H9 (cell line): ENCODE measurements around the gene LMX1A. TPM values are rescaled to one million over a fixed set of nuclear protein-coding genes. Genes with fewer than 3 reads are reported as not detected.

Experiments used
- DNase-seq: peaks from one replicate; pipeline ENCODE4 v3.0.0-alpha.2; 2017
- H2AFZ ChIP-seq: one replicate; pipeline ENCODE4 v1.6.1; 2013; ENCODE audit warnings: mild to moderate bottlenecking, low read length, control low read depth, moderate library complexity
- H2AK5ac ChIP-seq: 2 replicates; pipeline ENCODE4 v1.6.1; 2013; ENCODE audit warnings: low read length, control low read depth, mixed read lengths; ENCODE audit not compliant: insufficient read length
- H2BK120ac ChIP-seq: one replicate; pipeline ENCODE4 v1.6.1; 2013; ENCODE audit warnings: low read depth, mild to moderate bottlenecking, low read length, control low read depth, inconsistent platforms; ENCODE audit not compliant: poor library complexity, severe bottlenecking
- H2BK12ac ChIP-seq: 2 replicates; pipeline ENCODE4 v1.6.1; 2013; ENCODE audit warnings: low read length, control low read depth, mixed read lengths, low read depth; ENCODE audit not compliant: insufficient read length
- H2BK15ac ChIP-seq: 2 replicates; pipeline ENCODE4 v1.6.1; 2013; ENCODE audit warnings: low read depth, low read length, control low read depth
- H2BK20ac ChIP-seq: one replicate; pipeline ENCODE4 v1.6.1; 2013; ENCODE audit warnings: low read depth, mild to moderate bottlenecking, low read length, control low read depth, inconsistent platforms; ENCODE audit not compliant: poor library complexity, severe bottlenecking
- H2BK5ac ChIP-seq: 2 replicates; pipeline ENCODE4 v1.6.1; 2013; ENCODE audit warnings: low read length, control low read depth, mixed read lengths; ENCODE audit not compliant: insufficient read length
- H3K14ac ChIP-seq: 2 replicates; pipeline ENCODE4 v1.6.1; 2013; ENCODE audit warnings: low read length, control low read depth; ENCODE audit not compliant: insufficient read depth
- H3K18ac ChIP-seq: 2 replicates; pipeline ENCODE4 v1.6.1; 2013; ENCODE audit warnings: low read depth, mild to moderate bottlenecking, mixed read lengths, low read length, control low read depth; ENCODE audit not compliant: insufficient read length
- H3K23ac ChIP-seq: 2 replicates; pipeline ENCODE4 v1.6.1; 2013; ENCODE audit warnings: low read length, control low read depth, mixed read lengths, low read depth; ENCODE audit not compliant: insufficient read length
- H3K23me2 ChIP-seq: 2 replicates; pipeline ENCODE4 v1.6.1; 2013; ENCODE audit warnings: low read depth, mild to moderate bottlenecking, mixed read lengths, low read length, control low read depth; ENCODE audit not compliant: insufficient read length, poor library complexity, severe bottlenecking
- H3K27ac ChIP-seq: 2 replicates; pipeline ENCODE4 v1.5.1; 2013; ENCODE audit warnings: low read length, control low read depth, mixed read lengths, low read depth; ENCODE audit not compliant: insufficient read length
- H3K27me3 ChIP-seq: 2 replicates; pipeline ENCODE4 v1.6.1; 2013; ENCODE audit warnings: low read length, control low read depth, inconsistent platforms; ENCODE audit not compliant: insufficient read depth
- H3K4ac ChIP-seq: 2 replicates; pipeline ENCODE4 v1.6.1; 2013; ENCODE audit warnings: low read depth, mild to moderate bottlenecking, control low read depth, inconsistent platforms, low read length, moderate library complexity
- H3K4me1 ChIP-seq: 2 replicates; pipeline ENCODE4 v1.6.1; 2013; ENCODE audit warnings: low read length, control low read depth, inconsistent platforms; ENCODE audit not compliant: insufficient read depth
- H3K4me2 ChIP-seq: 2 replicates; pipeline ENCODE4 v1.6.1; 2013; ENCODE audit warnings: low read length, control low read depth, mixed read lengths; ENCODE audit not compliant: insufficient read length, insufficient read depth
- H3K56ac ChIP-seq: 2 replicates; pipeline ENCODE4 v1.6.1; 2013; ENCODE audit warnings: low read depth, mild to moderate bottlenecking, mixed read lengths, low read length, control low read depth; ENCODE audit not compliant: insufficient read length
- H3K79me1 ChIP-seq: 2 replicates; pipeline ENCODE4 v1.6.1; 2013; ENCODE audit warnings: low read depth, mild to moderate bottlenecking, moderate library complexity, low read length, control low read depth, inconsistent platforms; ENCODE audit not compliant: insufficient read depth, poor library complexity, severe bottlenecking
- H3K79me2 ChIP-seq: 2 replicates; pipeline ENCODE4 v1.6.1; 2013; ENCODE audit warnings: low read length, control low read depth, inconsistent platforms; ENCODE audit not compliant: insufficient read depth
- H3K9ac ChIP-seq: 2 replicates; pipeline ENCODE4 v1.6.1; 2013; ENCODE audit warnings: low read length, control low read depth, mixed read lengths; ENCODE audit not compliant: insufficient read length; ENCODE audit errors: extremely low read depth
- H3K9me3 ChIP-seq: one replicate; pipeline ENCODE4 v1.6.1; 2013; ENCODE audit warnings: low read depth, low read length, inconsistent platforms; ENCODE audit not compliant: control insufficient read depth
- H3T11ph ChIP-seq: one replicate; pipeline ENCODE4 v1.6.1; 2013; ENCODE audit warnings: mild to moderate bottlenecking, low read length, control low read depth, inconsistent platforms
- H4K20me1 ChIP-seq: one replicate; pipeline ENCODE4 v1.6.1; 2013; ENCODE audit not compliant: control insufficient read depth, insufficient read length, insufficient read depth
- H4K5ac ChIP-seq: 2 replicates; pipeline ENCODE4 v1.6.1; 2013; ENCODE audit warnings: low read depth, mild to moderate bottlenecking, mixed read lengths, low read length, control low read depth; ENCODE audit not compliant: insufficient read length
- H4K8ac ChIP-seq: replicated peaks from 2 replicates; pipeline ENCODE4 v1.6.1; 2013; ENCODE audit warnings: low read length, control low read depth, mixed read lengths, low read depth; ENCODE audit not compliant: insufficient read length
- H4K91ac ChIP-seq: 2 replicates; pipeline ENCODE4 v1.6.1; 2013; ENCODE audit warnings: low read depth, mild to moderate bottlenecking, moderate library complexity, mixed read lengths, low read length, control low read depth; ENCODE audit not compliant: insufficient read length
- H3K27ac Mint-ChIP-seq, 3 experiments: 2 replicates in 2 of 3; 3 replicates in 1 of 3; pipeline ENCODE4 v1.8.0; 2020 to 2021; ENCODE audit warnings: mixed read lengths in 3 of 3, mild to moderate bottlenecking in 1 of 3, moderate library complexity in 1 of 3
- H3K27me3 Mint-ChIP-seq: 2 replicates; pipeline ENCODE4 v1.8.0; 2021; ENCODE audit warnings: low read depth, mild to moderate bottlenecking, moderate library complexity, mixed read lengths
- H3K36me3 Mint-ChIP-seq, 3 experiments: 2 replicates in 2 of 3; 3 replicates in 1 of 3; pipeline ENCODE4 v1.8.0; 2020 to 2021; ENCODE audit warnings: low read depth in 3 of 3, mixed read lengths in 3 of 3; ENCODE audit not compliant: insufficient read depth in 1 of 3
- H3K4me1 Mint-ChIP-seq, 2 experiments: 2 replicates each; pipeline ENCODE4 v1.8.0; 2020; ENCODE audit warnings: mixed read lengths in 2 of 2
- H3K4me3 Mint-ChIP-seq, 2 experiments: 2 replicates in 1 of 2; 3 replicates in 1 of 2; pipeline ENCODE4 v1.8.0; 2020 to 2021; ENCODE audit warnings: mild to moderate bottlenecking in 2 of 2, mixed read lengths in 2 of 2, moderate library complexity in 1 of 2
- H3K9me3 Mint-ChIP-seq, 2 experiments: 2 replicates in 1 of 2; 3 replicates in 1 of 2; pipeline ENCODE4 v1.8.0; 2020; ENCODE audit warnings: mild to moderate bottlenecking in 2 of 2, mixed read lengths in 2 of 2, moderate library complexity in 1 of 2
- whole genome bisulfite sequencing: extraction: QIAGEN DNeasy Blood & Tissue Kit; methylation state at CpG from one replicate; pipeline ENCODE4 v1.1.7; 2013; ENCODE audit warnings: missing lambda C conversion rate, low lambda C conversion rate, mixed read lengths; ENCODE audit not compliant: insufficient read length; ENCODE audit errors: extremely low coverage; 5-methylcytosine and 5-hydroxymethylcytosine counted together
- total RNA-seq: library from RNA; stranded (reverse); gene quantifications from 2 replicates; pipeline ENCODE4 v1.2.1, GENCODE V29; 2021
- TF ChIP-seq, protein P1 (sequence below): fragments of 200-600 bp; sonication (generic); conservative IDR thresholded peaks from 3 replicates; pipeline ENCODE4 v1.8.0; 2021; ENCODE audit warnings: antibody characterized with exemption, mild to moderate bottlenecking

The LMX1A gene
- total RNA-seq, 1 experiment from 2014 or later, result not detected

DNA sequence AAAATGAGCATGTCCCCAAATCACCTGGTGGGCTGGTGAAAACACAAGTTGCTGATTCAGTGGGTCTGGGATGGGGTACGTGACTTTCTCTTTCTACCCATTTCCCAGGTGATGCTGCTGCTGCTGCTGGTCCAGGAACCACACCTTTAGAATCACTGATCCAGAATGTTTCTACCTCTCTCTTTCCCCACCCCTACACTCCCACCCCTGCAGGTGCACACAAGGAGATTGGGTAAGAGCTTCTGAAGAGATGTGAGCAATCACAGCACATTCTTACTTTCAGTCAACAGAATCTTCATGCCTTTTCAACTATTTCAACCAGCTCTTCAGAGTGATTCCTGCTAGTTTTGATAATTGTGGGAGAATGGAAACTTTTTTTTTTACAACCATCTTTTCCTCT is 130.9 kb downstream of the LMX1A start:
- TF ChIP-seq, protein P1, sequence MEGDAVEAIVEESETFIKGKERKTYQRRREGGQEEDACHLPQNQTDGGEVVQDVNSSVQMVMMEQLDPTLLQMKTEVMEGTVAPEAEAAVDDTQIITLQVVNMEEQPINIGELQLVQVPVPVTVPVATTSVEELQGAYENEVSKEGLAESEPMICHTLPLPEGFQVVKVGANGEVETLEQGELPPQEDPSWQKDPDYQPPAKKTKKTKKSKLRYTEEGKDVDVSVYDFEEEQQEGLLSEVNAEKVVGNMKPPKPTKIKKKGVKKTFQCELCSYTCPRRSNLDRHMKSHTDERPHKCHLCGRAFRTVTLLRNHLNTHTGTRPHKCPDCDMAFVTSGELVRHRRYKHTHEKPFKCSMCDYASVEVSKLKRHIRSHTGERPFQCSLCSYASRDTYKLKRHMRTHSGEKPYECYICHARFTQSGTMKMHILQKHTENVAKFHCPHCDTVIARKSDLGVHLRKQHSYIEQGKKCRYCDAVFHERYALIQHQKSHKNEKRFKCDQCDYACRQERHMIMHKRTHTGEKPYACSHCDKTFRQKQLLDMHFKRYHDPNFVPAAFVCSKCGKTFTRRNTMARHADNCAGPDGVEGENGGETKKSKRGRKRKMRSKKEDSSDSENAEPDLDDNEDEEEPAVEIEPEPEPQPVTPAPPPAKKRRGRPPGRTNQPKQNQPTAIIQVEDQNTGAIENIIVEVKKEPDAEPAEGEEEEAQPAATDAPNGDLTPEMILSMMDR, result no peak
- Histone ChIP-seq H2AFZ (no peak overlapping the region), H2BK120ac (no peak overlapping the region), H2BK15ac (no peak overlapping the region), H3T11ph (no peak overlapping the region), H4K8ac (no peak overlapping the region), H4K91ac (no peak overlapping the region), H3K9me3 (no peaks in the 10 kb centered on the region), H4K5ac (no peak overlapping the region), H3K4me1 (0 out of 2 replicates have a peak, but pooled peaks cover 4% of the 10 kb centered on the region), H3K4ac (no peak overlapping the region), H2BK5ac (no peak overlapping the region), H4K20me1 (no peaks in the 10 kb centered on the region), H3K27ac (no peak overlapping the region), H2AK5ac (no peak overlapping the region), H3K9ac (no peak overlapping the region), H3K23ac (no peak overlapping the region), H3K27me3 (no peaks in the 10 kb centered on the region), H2BK20ac (no peak overlapping the region), H3K18ac (no peak overlapping the region), H3K14ac (no peak overlapping the region), H3K79me1 (no peaks in the 10 kb centered on the region), H3K79me2 (no peaks in the 10 kb centered on the region), H2BK12ac (no peak overlapping the region), H3K23me2 (no peaks in the 10 kb centered on the region), H3K4me2 (no peak overlapping the region), H3K56ac (no peak overlapping the region)
- H3K27me3 Mint-ChIP-seq, result peaks cover 7% of the 10 kb centered on the region
- WGBS, result no CpG with 5 or more reads among the region's 1 CpG
- no peak overlapping the region for H3K27ac Mint-ChIP-seq
- H3K4me1 Mint-ChIP-seq, result peaks cover 22 to 35% of the 10 kb centered on the region in 2 experiments
- no peaks in the 10 kb centered on the region for H3K9me3 Mint-ChIP-seq
- DNase-seq, result no peak
- H3K4me3 Mint-ChIP-seq, result no peak overlapping the region
- H3K36me3 Mint-ChIP-seq, result no peaks in the 10 kb centered on the region; a peak in 1 of 7 replicates
